Adrenal gland (tissue), 12 donors: ENCODE results near the gene RPUSD3. TPM values are rescaled to one million over a fixed set of nuclear protein-coding genes. Genes with fewer than 3 reads are reported as not detected.

ENCODE experiments used
- DNase-seq, 7 donors: peaks; one replicate each; pipeline ENCODE4 v3.0.0-alpha.2; 2019 to 2020
- H3K27ac ChIP-seq, 5 donors: fragments of 200-600 bp; sonication (generic) in 4 of 5; 1 replicate in 3 of 5; 2 replicates in 2 of 5; pipeline versions ENCODE4 v1.5.1 to v1.8.0; 2016 to 2020; ENCODE audit warnings: mild to moderate bottlenecking in 1 of 5
- H3K27me3 ChIP-seq: fragments of 200-600 bp; 2 replicates; pipeline ENCODE4 v1.8.0; 2021
- H3K36me3 ChIP-seq, 2 donors: fragments of 200-600 bp; replicated peaks in 1 of 2; 1 replicate in 1 of 2; 2 replicates in 1 of 2; pipeline versions ENCODE4 v1.5.1 to v1.8.0; 2018 to 2022
- H3K4me1 ChIP-seq, 2 donors: fragments of 200-600 bp; replicated peaks in 1 of 2; 1 replicate in 1 of 2; 2 replicates in 1 of 2; pipeline versions ENCODE4 v1.5.1 to v1.8.0; 2018 to 2021
- H3K4me3 ChIP-seq, 4 donors: fragments of 200-600 bp; sonication (generic) in 3 of 4; one replicate each; pipeline ENCODE4 v1.5.1; 2016 to 2018
- H3K9me3 ChIP-seq, 3 donors: fragments of 200-600 bp; sonication (generic) in 1 of 3; replicated peaks in 1 of 3; 1 replicate in 2 of 3; 2 replicates in 1 of 3; pipeline versions ENCODE4 v1.5.1 to v1.8.0; 2016 to 2021
- POLR2A ChIP-seq, 2 donors: fragments of 450-650 bp; IDR thresholded peaks; one replicate each; pipeline ENCODE4 v1.6.1; 2017; ENCODE audit warnings: antibody characterized with exemption in 2 of 2, mild to moderate bottlenecking in 2 of 2, moderate library complexity in 1 of 2
- WGBS, 4 donors: extraction: QIAGEN DNeasy Blood & Tissue Kit in 2 of 4; methylation state at CpG; one replicate each; pipeline versions ENCODE4 v1.1.5 to v1.1.7; 2013 to 2017; 5-methylcytosine and 5-hydroxymethylcytosine counted together
- intact Hi-C, 2 donors: fragments of 100-400 bp; cut with DNase I; formaldehyde crosslinking; loops; one replicate each; pipeline versions ENCODE4 v1.14.1 to v1.15.0; 2022 to 2023
- polyA plus RNA-seq, 3 donors: library from polyadenylated mRNA; stranded (reverse); fragments of 200-250 nt in 2 of 3; fragments of 350-450 nt in 1 of 3; fragmentation: Illumina TruSeq in 1 of 3; extraction: RNeasy Lipid Tissue Mini Kit (QIAGEN cat#74804) in 1 of 3; gene quantifications; one replicate each; pipeline ENCODE4 v1.2.3, GENCODE V29; 2013 to 2014
- total RNA-seq, 9 donors: library from RNA; depleted of rRNA in 4 of 9; stranded (reverse); fragments of >200 nt in 4 of 9; fragments of 120-200 nt in 1 of 9; fragmentation: NEBNext Ultra II Directional in 1 of 9; extraction: Animal tissue kit (Norgen Biotek cat#: 25700) in 1 of 9; gene quantifications; one replicate each; pipeline versions ENCODE4 v1.1.0 to v1.2.4, GENCODE V29; 2013 to 2023
- TF ChIP-seq, protein P1 (sequence below), 6 experiments: fragments of 450-650 bp in 4 of 6; fragments of 200-600 bp in 2 of 6; sonication (generic) in 1 of 6; IDR thresholded peaks; 1 replicate in 5 of 6; 2 replicates in 1 of 6; pipeline versions ENCODE4 v1.5.1 to v1.8.0; 2016 to 2021; ENCODE audit warnings: antibody characterized with exemption in 6 of 6, mild to moderate bottlenecking in 2 of 6, moderate library complexity in 1 of 6
- donor health status: healthy with polysubstance abuse.
- donor health status: Bipolar disorder and iron deficiency.
- donor health status: DM: yes; HTN: yes; CAD: no.
- donor health status: DM: no; HTN: no; CAD: no.
- donor health status: DM: no; HTN: no; CAD: no.
- donor health status: DM: yes; HTN: yes; CAD: no.

Gene RPUSD3
- total and polyA plus RNA-seq, 12 donors: 21.5 to 116 (median 48.3) TPM

DNA sequence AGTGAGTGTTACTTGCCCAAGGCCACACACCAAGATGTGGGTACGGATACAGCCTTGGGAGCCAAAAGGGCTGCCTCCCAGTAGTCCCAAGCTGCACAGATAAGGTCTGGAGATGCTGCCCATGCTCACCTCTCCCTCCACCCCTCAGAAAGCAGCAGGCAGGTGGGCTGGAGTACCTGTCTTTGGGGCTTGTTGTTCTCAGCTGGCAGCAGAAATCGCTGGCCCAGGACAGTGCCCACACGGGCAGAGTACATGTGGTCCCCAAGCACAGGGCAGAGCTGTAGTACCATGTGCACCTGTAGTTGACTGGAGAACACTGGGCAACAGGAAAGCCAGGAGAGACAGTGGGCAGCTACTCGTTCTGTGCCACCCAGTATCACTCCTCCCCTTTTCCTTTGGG is 5.0 kb downstream of the RPUSD3 start:
- intact Hi-C loops: no loop called here
- Histone ChIP-seq H3K36me3 (peaks cover 0 to 32% of the 10 kb centered on the region in 2 donors), H3K4me1 (peaks cover 7 to 8% of the 10 kb centered on the region in 2 donors), H3K27ac (no peak overlapping the region), H3K4me3 (no peak overlapping the region), H3K9me3 (no peaks in the 10 kb centered on the region), H3K27me3 (no peaks in the 10 kb centered on the region)
- TF ChIP-seq, protein P1, sequence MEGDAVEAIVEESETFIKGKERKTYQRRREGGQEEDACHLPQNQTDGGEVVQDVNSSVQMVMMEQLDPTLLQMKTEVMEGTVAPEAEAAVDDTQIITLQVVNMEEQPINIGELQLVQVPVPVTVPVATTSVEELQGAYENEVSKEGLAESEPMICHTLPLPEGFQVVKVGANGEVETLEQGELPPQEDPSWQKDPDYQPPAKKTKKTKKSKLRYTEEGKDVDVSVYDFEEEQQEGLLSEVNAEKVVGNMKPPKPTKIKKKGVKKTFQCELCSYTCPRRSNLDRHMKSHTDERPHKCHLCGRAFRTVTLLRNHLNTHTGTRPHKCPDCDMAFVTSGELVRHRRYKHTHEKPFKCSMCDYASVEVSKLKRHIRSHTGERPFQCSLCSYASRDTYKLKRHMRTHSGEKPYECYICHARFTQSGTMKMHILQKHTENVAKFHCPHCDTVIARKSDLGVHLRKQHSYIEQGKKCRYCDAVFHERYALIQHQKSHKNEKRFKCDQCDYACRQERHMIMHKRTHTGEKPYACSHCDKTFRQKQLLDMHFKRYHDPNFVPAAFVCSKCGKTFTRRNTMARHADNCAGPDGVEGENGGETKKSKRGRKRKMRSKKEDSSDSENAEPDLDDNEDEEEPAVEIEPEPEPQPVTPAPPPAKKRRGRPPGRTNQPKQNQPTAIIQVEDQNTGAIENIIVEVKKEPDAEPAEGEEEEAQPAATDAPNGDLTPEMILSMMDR (IDR thresholded peaks at IDR 0.05): no peak
- TF ChIP-seq POLR2A (IDR thresholded peaks at IDR 0.05): no peak
- no peak for DNase-seq
- WGBS, 4 donors: 71 to 76% (median 73%) methylated on average over 2 to 4 of the region's 4 CpGs

DNA sequence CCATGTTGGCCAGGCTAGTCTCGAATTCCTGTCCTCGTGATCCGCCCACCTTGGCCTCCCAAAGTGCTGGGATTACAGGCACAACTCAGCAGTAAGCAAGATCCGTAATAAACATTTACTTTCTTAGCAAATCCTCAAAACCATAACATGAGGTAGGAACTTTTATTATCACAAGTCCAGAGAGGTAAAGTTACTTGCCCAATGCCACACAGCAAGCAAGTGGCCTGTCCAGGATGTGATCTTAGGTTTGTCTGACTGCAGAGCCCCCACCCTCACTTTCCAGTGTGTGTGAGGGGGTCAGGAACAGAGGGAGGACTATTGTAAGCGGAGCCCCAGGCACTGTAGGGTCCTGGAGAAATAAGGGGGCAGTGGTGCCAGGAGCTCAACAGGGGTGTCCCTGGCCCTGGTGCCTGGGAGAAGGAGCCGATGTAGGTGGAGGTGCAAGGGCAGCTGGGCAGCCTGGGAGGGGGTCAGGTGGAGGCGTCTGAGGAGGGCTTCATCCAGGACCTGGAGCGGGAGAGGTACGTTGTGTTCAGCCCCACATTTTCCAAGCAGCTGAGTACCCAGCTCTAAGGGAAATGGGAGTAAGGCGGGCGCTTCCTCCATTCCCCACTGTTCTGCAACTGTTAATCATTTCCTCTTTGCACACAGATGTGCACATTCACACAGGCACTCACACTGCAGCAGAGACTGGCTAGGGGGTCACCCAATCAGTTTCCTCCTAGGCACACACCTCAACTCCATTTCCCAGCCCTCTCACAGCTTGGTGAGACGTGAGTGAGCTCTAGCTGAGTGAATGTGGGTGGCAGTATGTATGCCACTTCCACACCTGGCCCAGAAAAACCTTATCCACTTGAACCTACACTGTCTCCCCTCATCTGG is 5.9 kb downstream of the RPUSD3 start:
- peak overlapping the region in 1 of 5 donors; percentile 24 for H3K27ac ChIP-seq
- WGBS, 4 donors: 85 to 91% (median 85%) methylated on average over 12 of the region's 12 CpGs
- no peak for TF ChIP-seq POLR2A (IDR thresholded peaks at IDR 0.05)
- TF ChIP-seq, protein P1 (IDR thresholded peaks at IDR 0.05): no peak
- peaks cover 0 to 38% of the 10 kb centered on the region in 2 donors for H3K36me3 ChIP-seq
- no peaks in the 10 kb centered on the region for H3K27me3 ChIP-seq
- no peak for DNase-seq
- H3K9me3 ChIP-seq: no peaks in the 10 kb centered on the region
- intact Hi-C loops: no loop called here
- peaks cover 3 to 4% of the 10 kb centered on the region in 2 donors for H3K4me1 ChIP-seq
- no peak overlapping the region for H3K4me3 ChIP-seq

DNA sequence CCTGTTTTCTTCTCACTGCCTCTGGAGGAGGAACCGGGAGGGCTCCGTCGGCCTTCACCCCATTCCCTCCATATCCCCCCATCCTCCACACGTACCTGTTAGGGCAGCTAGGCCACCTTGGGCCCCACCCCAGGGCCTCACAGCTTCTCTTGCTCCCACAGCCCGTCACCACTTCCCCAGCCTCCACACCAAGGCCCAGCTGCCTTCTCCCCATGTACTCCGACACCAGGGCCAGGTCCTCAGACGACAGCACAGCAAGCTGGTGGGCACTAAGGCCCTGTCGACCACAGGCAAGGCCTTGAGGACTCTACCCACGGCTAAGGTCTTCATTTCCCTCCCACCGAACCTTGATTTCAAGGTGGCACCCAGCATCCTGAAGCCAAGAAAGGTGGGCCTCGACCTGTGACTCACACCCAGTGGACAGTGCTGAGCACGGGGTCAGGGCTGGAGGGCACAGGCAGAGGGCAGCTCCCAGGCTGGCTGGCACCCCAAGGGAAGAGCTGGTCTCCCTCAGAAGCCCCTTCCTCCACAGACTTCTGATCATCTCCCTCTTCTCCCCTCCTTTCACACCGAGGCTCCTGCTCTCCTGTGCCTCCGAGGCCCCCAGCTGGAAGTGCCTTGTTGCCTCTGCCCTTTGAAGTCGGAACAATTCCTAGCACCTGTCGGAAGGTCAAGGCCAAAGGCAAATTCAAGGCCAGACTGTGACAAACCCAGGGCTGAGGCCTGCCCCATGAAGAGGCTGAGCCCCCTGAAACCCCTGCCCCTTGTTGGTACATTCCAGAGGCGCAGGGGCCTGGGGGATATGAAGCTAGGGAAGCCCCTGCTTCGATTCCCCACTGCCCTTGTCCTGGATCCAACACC is 9.1 kb downstream of the RPUSD3 start:
- intact Hi-C loops: no loop called here
- TF ChIP-seq, protein P1 (IDR thresholded peaks at IDR 0.05): no peak
- no peak for TF ChIP-seq POLR2A (IDR thresholded peaks at IDR 0.05)
- peak in 3 of 7 donors; percentile 21 to 55 (median 28) for DNase-seq
- no peaks in the 10 kb centered on the region for H3K27me3 ChIP-seq
- WGBS, 4 donors: 62 to 69% (median 64%) methylated on average over 17 to 18 of the region's 18 CpGs
- H3K4me3 ChIP-seq: no peak overlapping the region
- H3K36me3 ChIP-seq: peaks cover 0 to 19% of the 10 kb centered on the region in 2 donors
- peak overlapping the region in 1 of 5 donors; percentile 61 for H3K27ac ChIP-seq
- no peaks in the 10 kb centered on the region for H3K9me3 ChIP-seq
- no peaks in the 10 kb centered on the region for H3K4me1 ChIP-seq

DNA sequence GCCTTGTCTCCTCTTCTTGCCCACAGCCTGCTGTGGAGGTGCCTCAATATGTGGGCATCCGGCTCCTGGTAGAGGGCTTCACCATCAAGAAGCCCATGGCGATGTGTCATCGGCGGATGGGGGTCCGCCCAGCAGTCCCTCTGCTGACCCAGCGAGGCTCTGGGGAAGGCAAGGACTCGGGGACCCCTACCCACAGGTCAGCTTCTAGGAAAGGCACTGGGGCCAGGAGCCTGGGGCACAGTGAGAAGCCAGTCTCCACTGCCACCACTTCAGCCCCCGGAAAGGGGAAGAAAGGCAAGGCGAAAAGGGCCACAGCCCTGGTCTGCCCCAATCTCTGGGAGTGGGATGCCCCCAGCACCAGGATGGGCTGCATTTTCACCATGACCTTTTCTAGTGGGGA is 10.7 kb downstream of the RPUSD3 start:
- TF ChIP-seq, protein P1 (IDR thresholded peaks at IDR 0.05): no peak
- no peak for TF ChIP-seq POLR2A (IDR thresholded peaks at IDR 0.05)
- 80 to 100% (median 89%) methylated on average over 1 to 9 of the region's 9 CpGs; no CpG with 5 or more reads in 1 of the 4 donors for WGBS, 4 donors
- no peaks in the 10 kb centered on the region for H3K9me3 ChIP-seq
- intact Hi-C loops: no loop called here
- no peak overlapping the region for H3K27ac ChIP-seq
- H3K36me3 ChIP-seq: peaks cover 0 to 23% of the 10 kb centered on the region in 2 donors
- no peaks in the 10 kb centered on the region for H3K4me1 ChIP-seq
- no peak for DNase-seq
- H3K4me3 ChIP-seq: no peak overlapping the region
- no peaks in the 10 kb centered on the region for H3K27me3 ChIP-seq
